ENCODE measurements around the gene POU5F1.

POU5F1 gene

DNA sequence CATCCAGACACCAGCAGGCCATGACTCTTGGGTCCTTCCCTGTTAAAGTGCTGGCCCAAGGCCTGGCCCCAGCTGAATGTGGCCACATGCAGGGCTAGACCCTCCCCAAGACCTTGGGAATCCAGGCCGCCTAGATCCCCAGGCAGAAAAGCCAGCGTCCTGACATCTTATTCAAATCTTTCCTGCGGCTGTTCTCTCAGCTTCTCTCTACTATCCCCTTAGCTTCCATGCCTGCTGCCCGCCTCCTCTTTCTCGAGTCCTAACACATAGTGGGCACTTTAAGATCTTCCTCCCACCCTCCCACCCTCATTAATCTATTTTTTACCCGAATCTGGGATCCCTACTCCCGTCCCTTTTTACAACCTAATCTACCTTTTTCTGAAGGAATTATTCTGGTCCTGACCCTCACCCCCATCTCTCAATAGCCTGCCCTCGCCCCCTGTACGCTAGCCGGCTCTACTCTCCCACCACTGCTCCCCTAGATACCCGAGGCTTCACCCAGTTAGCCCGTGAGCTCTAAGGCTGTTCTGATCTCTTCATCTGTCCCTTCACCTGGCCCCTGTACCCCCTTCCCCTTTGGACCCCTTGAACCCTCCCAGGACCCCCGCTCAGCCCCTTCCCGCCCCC lies 12.9 kb downstream of the POU5F1 start, which contains the start of gene CCHCR1:
Gene CCHCR1 (minus strand): TSS at position 290 of the 627 bp plus-strand sequence. CDS start 202 bp downstream, at position 88.
- TF ChIP-seq, protein P1, sequence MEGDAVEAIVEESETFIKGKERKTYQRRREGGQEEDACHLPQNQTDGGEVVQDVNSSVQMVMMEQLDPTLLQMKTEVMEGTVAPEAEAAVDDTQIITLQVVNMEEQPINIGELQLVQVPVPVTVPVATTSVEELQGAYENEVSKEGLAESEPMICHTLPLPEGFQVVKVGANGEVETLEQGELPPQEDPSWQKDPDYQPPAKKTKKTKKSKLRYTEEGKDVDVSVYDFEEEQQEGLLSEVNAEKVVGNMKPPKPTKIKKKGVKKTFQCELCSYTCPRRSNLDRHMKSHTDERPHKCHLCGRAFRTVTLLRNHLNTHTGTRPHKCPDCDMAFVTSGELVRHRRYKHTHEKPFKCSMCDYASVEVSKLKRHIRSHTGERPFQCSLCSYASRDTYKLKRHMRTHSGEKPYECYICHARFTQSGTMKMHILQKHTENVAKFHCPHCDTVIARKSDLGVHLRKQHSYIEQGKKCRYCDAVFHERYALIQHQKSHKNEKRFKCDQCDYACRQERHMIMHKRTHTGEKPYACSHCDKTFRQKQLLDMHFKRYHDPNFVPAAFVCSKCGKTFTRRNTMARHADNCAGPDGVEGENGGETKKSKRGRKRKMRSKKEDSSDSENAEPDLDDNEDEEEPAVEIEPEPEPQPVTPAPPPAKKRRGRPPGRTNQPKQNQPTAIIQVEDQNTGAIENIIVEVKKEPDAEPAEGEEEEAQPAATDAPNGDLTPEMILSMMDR (IDR thresholded peaks at IDR 0.05; ENCODE audit: low read depth, low read length), result no peak
- DNase-seq (ENCODE audit: low read depth, low spot score), result no peak
- in situ Hi-C loops (cut with HindIII; ENCODE audit: low sequenced_read_pairs), result no loop called here
- H3K4me3 ChIP-seq (ENCODE audit: low read depth, low read length), result peak within 1 kb of the TSS; percentile 80

DNA sequence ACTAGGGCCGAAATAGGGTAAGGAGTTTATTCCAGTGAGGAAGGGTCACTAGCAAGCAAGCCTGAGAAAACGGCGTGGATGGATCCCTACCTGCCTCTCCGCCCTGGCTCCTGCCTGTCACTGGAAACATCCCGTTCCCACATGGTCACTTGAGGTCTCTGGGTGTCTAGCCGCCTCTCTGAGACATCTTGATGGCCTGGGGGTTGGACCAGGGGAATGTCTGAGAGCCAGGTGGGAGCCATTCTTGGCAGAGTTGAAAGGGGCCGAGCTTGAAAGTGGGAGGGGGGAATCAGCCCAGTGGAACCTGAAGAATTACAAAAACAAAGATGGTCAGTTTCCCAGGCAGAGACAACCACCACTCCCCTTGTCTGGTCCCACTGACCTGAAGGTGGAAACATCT lies 13.8 kb downstream of the POU5F1 start:
- H3K4me3 ChIP-seq (ENCODE audit: low read depth, low read length), result no peak overlapping the region
- TF ChIP-seq, protein P1 (IDR thresholded peaks at IDR 0.05; ENCODE audit: low read depth, low read length), result no peak
- no peak for DNase-seq (ENCODE audit: low read depth, low spot score)
- in situ Hi-C loops (cut with HindIII; ENCODE audit: low sequenced_read_pairs), result no loop called here

- TF ChIP-seq, protein P1 (IDR thresholded peaks at IDR 0.05; ENCODE audit: low read depth, low read length), result no peak
- no peak for DNase-seq (ENCODE audit: low read depth, low spot score)
- H3K4me3 ChIP-seq (ENCODE audit: low read depth, low read length), result no peak overlapping the region
- in situ Hi-C loops (cut with HindIII; ENCODE audit: low sequenced_read_pairs), result no loop called here
Observed at GRCh38 chr6:31154436-31154835, 16.0 kb downstream of the POU5F1 start.

GRCh38 chr6:31152781-31153180 lies 17.7 kb downstream of the POU5F1 start:
- TF ChIP-seq, protein P1 (IDR thresholded peaks at IDR 0.05; ENCODE audit: low read depth, low read length), result no peak
- in situ Hi-C loops (cut with HindIII; ENCODE audit: low sequenced_read_pairs), result no loop called here
- H3K4me3 ChIP-seq (ENCODE audit: low read depth, low read length), result no peak overlapping the region
- no peak for DNase-seq (ENCODE audit: low read depth, low spot score)

DNA sequence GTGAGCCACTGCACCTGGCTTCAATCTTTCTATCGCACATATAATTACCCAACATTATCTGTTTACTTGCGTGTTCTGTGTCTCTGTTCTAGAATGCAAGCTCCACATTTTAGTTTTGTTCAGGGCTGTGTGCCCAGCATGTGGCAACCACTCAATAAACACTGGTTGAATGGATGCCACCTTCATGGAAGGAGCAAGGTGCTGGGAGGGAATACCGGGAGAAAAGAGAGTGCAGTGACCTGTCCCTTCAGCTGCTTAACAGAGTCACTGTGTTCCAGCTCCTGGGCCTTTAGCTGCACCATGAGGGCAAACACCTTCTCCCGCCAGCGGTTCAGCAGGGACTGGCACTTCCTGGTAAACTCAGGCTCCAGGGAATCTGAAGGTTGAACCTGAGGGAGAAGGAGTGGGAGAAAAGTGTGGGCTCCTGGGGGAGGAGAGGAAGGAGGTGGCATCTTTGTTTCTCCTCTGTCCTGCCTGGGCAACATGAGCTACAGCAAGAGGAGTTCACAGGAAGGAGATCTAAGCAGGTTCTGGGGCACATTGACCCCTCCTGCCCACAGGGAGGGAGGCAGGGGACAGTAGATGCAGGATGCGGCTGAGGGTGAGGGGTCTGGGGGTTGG lies 20.5 kb downstream of the POU5F1 start:
- H3K4me3 ChIP-seq (ENCODE audit: low read depth, low read length), result no peak overlapping the region
- no peak for DNase-seq (ENCODE audit: low read depth, low spot score)
- TF ChIP-seq, protein P1 (IDR thresholded peaks at IDR 0.05; ENCODE audit: low read depth, low read length), result no peak
- in situ Hi-C loops (cut with HindIII; ENCODE audit: low sequenced_read_pairs), result no loop called here

- TF ChIP-seq, protein P1 (IDR thresholded peaks at IDR 0.05; ENCODE audit: low read depth, low read length), result no peak
- DNase-seq (ENCODE audit: low read depth, low spot score), result no peak
- in situ Hi-C loops (cut with HindIII; ENCODE audit: low sequenced_read_pairs), result no loop called here
Observed at GRCh38 chr6:31145386-31145785, 25.1 kb downstream of the POU5F1 start.

More at GRCh38 chr6:31145386-31145785, 25.1 kb downstream of the POU5F1 start:
- no peak overlapping the region for H3K4me3 ChIP-seq (ENCODE audit: low read depth, low read length)

All from astrocyte of the spinal cord (primary cell).